Endothelial cell (in vitro differentiated cells): Measurements from ENCODE around the gene LRRC27. TPM values are rescaled to one million over a fixed set of nuclear protein-coding genes. Genes with fewer than 3 reads are reported as not detected.

Experiments
- DNase-seq: peaks from one replicate; pipeline ENCODE4 v3.0.0; 2021; ENCODE audit warnings: low spot score
- H3K27ac Mint-ChIP-seq: one replicate; pipeline ENCODE4 v1.8.0; 2021; ENCODE audit warnings: mixed read lengths, inconsistent platforms; ENCODE audit not compliant: unreplicated experiment
- H3K27me3 Mint-ChIP-seq: one replicate; pipeline ENCODE4 v1.8.0; 2021; ENCODE audit warnings: mild to moderate bottlenecking, moderate library complexity, mixed read lengths, inconsistent platforms; ENCODE audit not compliant: unreplicated experiment
- H3K36me3 Mint-ChIP-seq: one replicate; pipeline ENCODE4 v1.8.0; 2021; ENCODE audit warnings: mild to moderate bottlenecking, low read depth, mixed read lengths, inconsistent platforms; ENCODE audit not compliant: unreplicated experiment
- H3K4me1 Mint-ChIP-seq: one replicate; pipeline ENCODE4 v1.8.0; 2021; ENCODE audit warnings: mild to moderate bottlenecking, mixed read lengths, inconsistent platforms; ENCODE audit not compliant: unreplicated experiment
- H3K4me3 Mint-ChIP-seq: one replicate; pipeline ENCODE4 v1.8.0; 2021; ENCODE audit warnings: mild to moderate bottlenecking, mixed read lengths, inconsistent platforms; ENCODE audit not compliant: unreplicated experiment
- H3K9me3 Mint-ChIP-seq: one replicate; pipeline ENCODE4 v1.8.0; 2021; ENCODE audit warnings: mixed read lengths, inconsistent platforms; ENCODE audit not compliant: unreplicated experiment
- total RNA-seq: library from RNA; stranded (reverse); fragmentation: NEBNext Ultra II Directional; extraction: Animal tissue kit (Norgen Biotek cat#: 25700); gene quantifications from one replicate; pipeline ENCODE4 v1.2.1, GENCODE V29; 2021; ENCODE audit not compliant: unreplicated experiment
- TF ChIP-seq, protein P1 (sequence below): fragments of 200-600 bp; sonication (generic); IDR thresholded peaks from one replicate; pipeline ENCODE4 v1.5.0; 2021; ENCODE audit warnings: antibody characterized with exemption; ENCODE audit not compliant: unreplicated experiment

LRRC27 gene
- total RNA-seq, 1 donor from 2014 or later, result 11.1 TPM

DNA sequence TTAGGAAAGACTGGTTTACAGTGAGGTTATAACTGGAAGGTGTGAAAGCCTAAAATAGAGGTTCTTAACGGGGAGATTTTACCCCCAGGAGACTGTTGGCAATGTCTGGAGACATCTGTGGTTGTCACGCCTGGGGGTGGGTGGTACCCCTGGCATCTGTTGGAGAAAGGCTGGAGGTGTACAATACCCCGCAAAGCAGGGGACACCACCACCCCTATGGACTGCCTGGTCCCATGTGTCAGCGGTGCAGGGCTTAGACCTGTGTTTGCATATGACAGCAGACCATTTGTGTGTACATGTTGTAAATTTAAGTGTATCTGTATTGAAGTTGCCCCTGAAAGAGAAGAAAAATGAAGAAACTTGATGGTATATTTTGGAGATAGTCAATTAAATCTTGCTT, 9.8 kb downstream of the LRRC27 start:
- TF ChIP-seq, protein P1, sequence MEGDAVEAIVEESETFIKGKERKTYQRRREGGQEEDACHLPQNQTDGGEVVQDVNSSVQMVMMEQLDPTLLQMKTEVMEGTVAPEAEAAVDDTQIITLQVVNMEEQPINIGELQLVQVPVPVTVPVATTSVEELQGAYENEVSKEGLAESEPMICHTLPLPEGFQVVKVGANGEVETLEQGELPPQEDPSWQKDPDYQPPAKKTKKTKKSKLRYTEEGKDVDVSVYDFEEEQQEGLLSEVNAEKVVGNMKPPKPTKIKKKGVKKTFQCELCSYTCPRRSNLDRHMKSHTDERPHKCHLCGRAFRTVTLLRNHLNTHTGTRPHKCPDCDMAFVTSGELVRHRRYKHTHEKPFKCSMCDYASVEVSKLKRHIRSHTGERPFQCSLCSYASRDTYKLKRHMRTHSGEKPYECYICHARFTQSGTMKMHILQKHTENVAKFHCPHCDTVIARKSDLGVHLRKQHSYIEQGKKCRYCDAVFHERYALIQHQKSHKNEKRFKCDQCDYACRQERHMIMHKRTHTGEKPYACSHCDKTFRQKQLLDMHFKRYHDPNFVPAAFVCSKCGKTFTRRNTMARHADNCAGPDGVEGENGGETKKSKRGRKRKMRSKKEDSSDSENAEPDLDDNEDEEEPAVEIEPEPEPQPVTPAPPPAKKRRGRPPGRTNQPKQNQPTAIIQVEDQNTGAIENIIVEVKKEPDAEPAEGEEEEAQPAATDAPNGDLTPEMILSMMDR, result no peak
- Mint-ChIP-seq H3K36me3 (peaks cover 7% of the 10 kb centered on the region), H3K27ac (no peak overlapping the region), H3K9me3 (no peaks in the 10 kb centered on the region), H3K4me1 (peaks cover 6% of the 10 kb centered on the region), H3K27me3 (no peaks in the 10 kb centered on the region), H3K4me3 (no peak overlapping the region)
- no peak for DNase-seq

DNA sequence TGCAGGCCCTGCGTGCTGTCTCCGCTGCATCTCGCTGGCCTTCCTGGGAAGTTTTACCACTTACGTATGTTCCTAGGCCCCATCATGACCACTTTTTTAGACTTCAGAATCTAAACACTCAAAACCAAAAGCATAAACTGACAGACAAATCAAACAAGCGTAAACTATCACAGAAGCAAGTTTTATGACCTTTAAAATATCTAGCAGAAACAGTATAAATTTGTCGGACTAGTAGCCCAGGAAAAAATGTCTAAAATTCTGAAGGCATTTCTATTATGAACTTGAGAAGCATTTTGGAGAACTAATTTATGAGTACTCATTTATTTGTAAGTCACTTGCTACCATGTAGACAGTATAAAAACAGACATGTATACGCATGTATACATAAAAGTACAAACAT, 10.6 kb downstream of the LRRC27 start:
- Mint-ChIP-seq H3K27me3 (no peaks in the 10 kb centered on the region), H3K4me1 (no peaks in the 10 kb centered on the region), H3K27ac (no peak overlapping the region), H3K36me3 (peaks cover 13% of the 10 kb centered on the region), H3K4me3 (no peak overlapping the region), H3K9me3 (no peaks in the 10 kb centered on the region)
- no peak for DNase-seq
- TF ChIP-seq, protein P1, result no peak

DNA sequence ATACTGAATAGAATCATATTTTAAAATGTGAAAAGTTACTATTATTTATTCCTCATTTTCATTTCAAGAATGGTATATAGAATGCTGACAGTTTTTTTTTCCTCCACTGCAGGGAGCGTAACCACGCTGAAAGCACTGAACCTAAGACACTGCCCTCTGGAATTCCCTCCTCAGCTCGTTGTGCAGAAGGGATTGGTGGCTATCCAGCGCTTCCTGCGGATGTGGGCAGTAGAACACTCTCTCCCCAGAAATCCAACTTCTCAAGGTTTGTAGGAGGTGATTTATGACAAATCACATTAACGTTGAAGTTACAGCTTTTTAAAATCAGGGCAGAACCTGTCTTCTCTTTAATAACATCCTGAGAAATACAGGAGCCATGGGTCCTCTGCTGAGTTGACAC, 12.4 kb downstream of the LRRC27 start:
- TF ChIP-seq, protein P1, result no peak
- H3K36me3 Mint-ChIP-seq, result peaks cover 16% of the 10 kb centered on the region
- DNase-seq, result no peak
- no peak overlapping the region for H3K4me3 Mint-ChIP-seq
- H3K27ac Mint-ChIP-seq, result no peak overlapping the region
- no peaks in the 10 kb centered on the region for H3K27me3 Mint-ChIP-seq
- H3K4me1 Mint-ChIP-seq, result no peaks in the 10 kb centered on the region
- no peaks in the 10 kb centered on the region for H3K9me3 Mint-ChIP-seq

DNA sequence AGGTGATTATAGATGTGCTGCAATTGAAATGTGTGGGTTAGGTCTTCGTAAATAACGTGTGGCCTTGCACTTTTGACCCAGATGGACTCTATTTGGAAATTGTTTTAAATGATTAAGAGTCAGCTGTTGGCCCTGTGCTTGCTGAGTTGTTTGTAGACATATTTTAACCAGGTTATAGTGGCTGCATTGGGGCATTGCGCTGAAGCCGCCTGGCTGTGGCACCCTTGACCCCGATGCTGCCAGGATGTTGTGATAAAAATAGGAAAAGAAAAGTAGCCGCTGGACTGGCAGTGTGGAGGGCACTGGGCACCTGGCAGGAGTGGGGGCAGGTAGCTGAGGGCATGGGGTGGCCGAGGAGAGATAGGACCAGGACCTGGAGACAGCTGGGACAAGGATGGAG, 13.4 kb downstream of the LRRC27 start:
- DNase-seq, result no peak
- Mint-ChIP-seq H3K27me3 (peaks cover 4% of the 10 kb centered on the region), H3K4me1 (no peaks in the 10 kb centered on the region), H3K4me3 (peak overlapping the region; percentile 8), H3K9me3 (no peaks in the 10 kb centered on the region), H3K36me3 (peaks cover 16% of the 10 kb centered on the region), H3K27ac (no peak overlapping the region)
- TF ChIP-seq, protein P1, result no peak

DNA sequence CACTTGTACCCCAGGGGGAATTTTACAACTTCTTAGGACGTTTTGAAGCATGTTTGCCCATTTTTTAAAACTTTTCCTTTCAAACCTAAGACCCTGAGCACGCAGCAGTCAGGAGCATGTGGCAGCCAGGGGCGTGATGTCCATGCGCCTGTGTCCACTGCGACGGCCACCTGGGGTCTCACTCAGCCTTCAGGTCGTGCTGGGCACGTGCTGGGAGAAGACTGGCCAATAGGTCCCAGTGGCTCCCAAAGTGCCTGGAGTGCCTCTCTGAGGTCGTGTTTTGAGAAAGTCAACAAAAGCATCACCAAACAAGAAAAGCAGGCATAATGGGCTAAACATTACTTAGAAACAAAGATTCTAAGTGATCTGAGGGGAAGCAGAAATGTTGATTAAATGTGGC, 14.8 kb downstream of the LRRC27 start:
- Mint-ChIP-seq H3K27ac (peak overlapping the region; percentile 1), H3K36me3 (peaks cover 20% of the 10 kb centered on the region), H3K4me1 (no peaks in the 10 kb centered on the region), H3K4me3 (no peak overlapping the region), H3K27me3 (peaks cover 6% of the 10 kb centered on the region), H3K9me3 (no peaks in the 10 kb centered on the region)
- TF ChIP-seq, protein P1, result no peak
- no peak for DNase-seq
